ENCODE data around the gene VDAC1.

Gene VDAC1

DNA sequence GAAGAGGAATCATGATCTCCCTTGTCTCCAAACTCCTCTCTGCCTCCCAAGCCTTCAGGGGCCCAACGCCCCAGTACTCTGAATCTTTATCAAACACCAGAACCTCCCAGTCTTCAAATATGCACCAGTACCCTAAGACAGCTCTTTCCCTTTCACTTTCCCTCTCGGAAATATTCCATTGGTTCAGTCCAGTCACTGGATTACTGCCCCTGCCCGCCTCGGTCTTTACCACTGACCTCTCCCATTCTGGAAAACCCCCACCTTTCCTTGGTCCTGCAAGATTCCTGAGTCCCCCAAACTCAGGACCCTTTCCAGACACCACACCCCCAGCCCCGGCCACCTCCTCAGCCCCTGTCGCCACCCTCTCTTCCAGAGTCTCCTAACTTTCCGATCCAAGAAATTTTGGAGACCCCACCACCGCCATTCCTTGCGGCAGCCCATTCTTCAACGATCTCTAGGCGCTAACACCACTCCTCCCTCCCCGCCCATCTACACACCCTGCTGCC lies 37.0 kb downstream of the VDAC1 start:
- ChIA-PET POLR2A (ENCODE audit: low non-redundant PET) (no interaction called here), CTCF (interaction anchor here (0.5 to 0.7 kb wide), 2 partner anchors 542 to 1240 kb away, joined by 3 read pairs; no protein-coding TSS in a partner anchor)
- DNase-seq (ENCODE audit: low spot score), result peak; percentile 48
- H3K27ac ChIP-seq, result peak overlapping the region; percentile 81
- TF ChIP-seq CTCF (conservative IDR thresholded peaks at IDR 0.05; ENCODE audit: low read depth), result no peak

DNA sequence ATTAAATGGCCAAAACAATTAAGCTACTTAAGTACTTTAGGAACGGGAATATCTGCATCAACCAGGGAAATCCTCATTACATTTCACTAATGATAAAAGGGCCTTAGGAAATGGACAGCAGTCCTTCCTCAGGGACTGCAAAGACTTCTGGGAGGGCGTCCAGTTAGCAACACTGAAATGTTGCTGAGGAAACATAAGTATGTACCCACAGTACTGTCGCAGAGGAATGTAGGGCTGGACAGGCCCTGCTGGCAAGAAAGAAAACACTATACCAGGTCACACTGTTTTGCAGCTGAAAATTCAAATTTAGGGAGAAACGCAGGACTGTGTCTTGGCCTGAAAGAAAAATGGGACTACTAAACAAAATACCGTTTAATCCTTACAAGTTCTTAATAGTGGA lies 37.7 kb downstream of the VDAC1 start:
- DNase-seq (ENCODE audit: low spot score), result no peak
- POLR2A ChIA-PET (ENCODE audit: low non-redundant PET), result no interaction called here
- no peak overlapping the region for H3K27ac ChIP-seq
- TF ChIP-seq CTCF (conservative IDR thresholded peaks at IDR 0.05; ENCODE audit: low read depth), result no peak
- CTCF ChIA-PET, result interaction anchor here (0.5 kb wide), 1 partner anchor 1239 kb away, joined by 3 read pairs; no protein-coding TSS in a partner anchor

- ChIA-PET CTCF (no interaction called here), POLR2A (ENCODE audit: low non-redundant PET) (no interaction called here)
- no peak overlapping the region for H3K27ac ChIP-seq
- no peak for DNase-seq (ENCODE audit: low spot score)
- no peak for TF ChIP-seq CTCF (conservative IDR thresholded peaks at IDR 0.05; ENCODE audit: low read depth)
These were observed 38.7 kb downstream of the VDAC1 start for GRCh38 chr5:133966090-133966489.

DNA sequence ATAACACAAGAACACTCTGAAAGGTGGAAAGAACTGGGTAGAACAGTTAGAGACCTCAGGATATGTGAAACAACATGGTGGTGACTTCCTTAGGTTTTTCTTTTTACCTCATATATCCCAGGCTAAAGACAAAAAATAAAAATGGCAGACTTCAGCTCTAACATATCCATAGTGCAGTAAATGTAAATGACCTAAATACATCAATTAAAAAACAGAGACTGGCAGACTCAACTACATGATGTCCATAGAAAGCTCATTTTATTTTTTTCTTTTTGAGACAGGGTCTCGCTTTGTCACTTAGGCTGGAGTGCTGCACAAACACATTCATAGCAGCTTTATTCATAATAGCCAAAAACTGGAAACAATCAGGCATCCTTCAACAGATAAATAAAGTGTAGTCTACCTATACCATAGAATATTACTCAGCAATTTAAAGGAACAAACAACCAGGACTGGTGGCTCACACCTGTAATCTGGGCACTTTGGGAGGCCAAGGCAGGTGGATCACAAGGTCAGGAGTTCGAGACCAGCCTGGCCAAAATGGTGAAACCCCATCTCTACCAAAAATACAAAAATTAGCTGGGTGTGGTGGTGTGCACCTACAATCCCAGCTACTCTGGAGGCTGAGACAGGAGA lies 41.2 kb downstream of the VDAC1 start:
- POLR2A ChIA-PET (ENCODE audit: low non-redundant PET), result no interaction called here
- no peak for TF ChIP-seq CTCF (conservative IDR thresholded peaks at IDR 0.05; ENCODE audit: low read depth)
- no peak overlapping the region for H3K27ac ChIP-seq
- no peak for DNase-seq (ENCODE audit: low spot score)
- CTCF ChIA-PET, result interaction anchor here (0.6 to 0.7 kb wide), 3 partner anchors 110 to 279 kb away, joined by 3 to 4 read pairs (median 4); no protein-coding TSS in a partner anchor

- CTCF ChIA-PET, result interaction anchor here (0.6 to 1.1 kb wide), 3 partner anchors 94 to 278 kb away, joined by 4 read pairs; no protein-coding TSS in a partner anchor
- no peak for TF ChIP-seq CTCF (conservative IDR thresholded peaks at IDR 0.05; ENCODE audit: low read depth)
- POLR2A ChIA-PET (ENCODE audit: low non-redundant PET), result no interaction called here
- no peak overlapping the region for H3K27ac ChIP-seq
- no peak for DNase-seq (ENCODE audit: low spot score)
These were observed 41.8 kb downstream of the VDAC1 start for GRCh38 chr5:133962801-133963476.

DNA sequence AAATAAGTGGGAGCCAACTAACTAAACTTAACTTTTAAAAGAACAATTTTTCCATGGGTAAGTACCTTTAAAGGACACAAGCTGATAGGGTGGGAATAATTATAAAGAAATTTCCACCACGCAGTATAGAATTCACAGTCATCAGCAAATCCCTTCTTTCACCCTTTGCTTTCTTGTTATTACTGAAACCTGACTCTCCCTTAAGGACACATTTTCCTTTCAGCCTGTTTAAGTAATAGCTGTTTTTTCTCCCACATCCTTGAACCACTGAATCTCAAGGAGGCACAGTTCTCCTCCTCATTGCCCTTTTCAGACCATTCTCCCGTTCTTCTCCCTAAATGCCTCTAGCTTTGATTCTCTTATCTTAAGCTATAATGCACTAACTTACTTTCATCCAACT lies 42.6 kb downstream of the VDAC1 start:
- no peak for TF ChIP-seq CTCF (conservative IDR thresholded peaks at IDR 0.05; ENCODE audit: low read depth)
- POLR2A ChIA-PET (ENCODE audit: low non-redundant PET), result interaction anchor here (0.7 kb wide), 1 partner anchor 1326 kb away, joined by 10 read pairs; no protein-coding TSS in a partner anchor

More for the DNA sequence above, 42.6 kb downstream of the VDAC1 start:
- no peak overlapping the region for H3K27ac ChIP-seq
- CTCF ChIA-PET, result interaction anchor here (0.6 to 1.1 kb wide), 2 partner anchors 75 to 93 kb away, joined by 3 to 4 read pairs; no protein-coding TSS in a partner anchor
- DNase-seq (ENCODE audit: low spot score), result no peak

Data from RWPE1 (cell line).